ENCODE measurements around the gene ERC1.

Gene ERC1

GRCh38 chr12:1288333-1288732 lies 297.3 kb downstream of the ERC1 start:
- Histone ChIP-seq H3K27ac (ENCODE audit: low read depth, low read length) (no peak overlapping the region), H4K20me1 (ENCODE audit: control insufficient read depth, insufficient read depth, low read depth, low read length) (no peaks in the 10 kb centered on the region), H3K4me3 (ENCODE audit: low read length) (no peak overlapping the region), H3F3A (ENCODE audit: control insufficient read depth, insufficient read depth) (no peaks in the 10 kb centered on the region), H3K79me2 (ENCODE audit: control insufficient read depth, low read length) (no peaks in the 10 kb centered on the region), H3K27me3 (ENCODE audit: control insufficient read depth, low read length) (no peaks in the 10 kb centered on the region), H3K4me2 (ENCODE audit: low read length) (no peak overlapping the region), H3K9me3 (ENCODE audit: control insufficient read depth, insufficient read depth, low read length) (no peaks in the 10 kb centered on the region), H3K4me1 (ENCODE audit: control insufficient read depth, low read length) (peaks cover 6% of the 10 kb centered on the region), H3K36me3 (ENCODE audit: control insufficient read depth, low read length) (peaks cover 18% of the 10 kb centered on the region), H3K9me2 (replicated peaks; ENCODE audit: control insufficient read depth, low read length) (no peaks in the 10 kb centered on the region)
- no peak for TF ChIP-seq CTCF (IDR thresholded peaks at IDR 0.05; ENCODE audit: low read depth, low read length, poor library complexity, severe bottlenecking)
- no peak for TF ChIP-seq EZH2phosphoT487 (IDR thresholded peaks at IDR 0.05; ENCODE audit: borderline replicate concordance, low read length)

- Histone ChIP-seq H3K36me3 (ENCODE audit: control insufficient read depth, low read length) (peaks cover 18% of the 10 kb centered on the region), H3K4me3 (ENCODE audit: low read length) (no peak overlapping the region), H3K79me2 (ENCODE audit: control insufficient read depth, low read length) (no peaks in the 10 kb centered on the region), H3K9me3 (ENCODE audit: control insufficient read depth, insufficient read depth, low read length) (no peaks in the 10 kb centered on the region), H3K9me2 (replicated peaks; ENCODE audit: control insufficient read depth, low read length) (no peaks in the 10 kb centered on the region), H3K4me2 (ENCODE audit: low read length) (no peak overlapping the region), H3K27ac (ENCODE audit: low read depth, low read length) (no peak overlapping the region), H3K4me1 (ENCODE audit: control insufficient read depth, low read length) (peaks cover 6% of the 10 kb centered on the region), H3K27me3 (ENCODE audit: control insufficient read depth, low read length) (no peaks in the 10 kb centered on the region), H4K20me1 (ENCODE audit: control insufficient read depth, insufficient read depth, low read depth, low read length) (no peaks in the 10 kb centered on the region), H3F3A (ENCODE audit: control insufficient read depth, insufficient read depth) (no peaks in the 10 kb centered on the region)
- TF ChIP-seq EZH2phosphoT487 (IDR thresholded peaks at IDR 0.05; ENCODE audit: borderline replicate concordance, low read length) (no peak), CTCF (IDR thresholded peaks at IDR 0.05; ENCODE audit: low read depth, low read length, poor library complexity, severe bottlenecking) (no peak)
Measured at GRCh38 chr12:1289371-1290155, 298.5 kb downstream of the ERC1 start.

- Histone ChIP-seq H4K20me1 (ENCODE audit: control insufficient read depth, insufficient read depth, low read depth, low read length) (no peaks in the 10 kb centered on the region), H3F3A (ENCODE audit: control insufficient read depth, insufficient read depth) (no peaks in the 10 kb centered on the region), H3K27ac (ENCODE audit: low read depth, low read length) (no peak overlapping the region), H3K4me3 (ENCODE audit: low read length) (no peak overlapping the region), H3K27me3 (ENCODE audit: control insufficient read depth, low read length) (no peaks in the 10 kb centered on the region), H3K9me2 (replicated peaks; ENCODE audit: control insufficient read depth, low read length) (no peaks in the 10 kb centered on the region), H3K36me3 (ENCODE audit: control insufficient read depth, low read length) (peaks cover 18% of the 10 kb centered on the region), H3K4me2 (ENCODE audit: low read length) (no peak overlapping the region), H3K4me1 (ENCODE audit: control insufficient read depth, low read length) (peaks cover 6% of the 10 kb centered on the region), H3K9me3 (ENCODE audit: control insufficient read depth, insufficient read depth, low read length) (no peaks in the 10 kb centered on the region), H3K79me2 (ENCODE audit: control insufficient read depth, low read length) (no peaks in the 10 kb centered on the region)
- TF ChIP-seq CTCF (IDR thresholded peaks at IDR 0.05; ENCODE audit: low read depth, low read length, poor library complexity, severe bottlenecking): no peak
- TF ChIP-seq EZH2phosphoT487 (IDR thresholded peaks at IDR 0.05; ENCODE audit: borderline replicate concordance, low read length): no peak
Measured at GRCh38 chr12:1290716-1291115, 299.7 kb downstream of the ERC1 start.

Measured in DOHH2 (cell line).